GM21423 (cell line): ENCODE data around the gene USP9X.
"Not testable (repeated sequence)": the region's sequence is repeated elsewhere in the genome, so short reads cannot be mapped to it uniquely, and the experiment has no call there.

Experiments
- ATAC-seq: cut with Tn5 transposase; IDR thresholded peaks from one replicate; pipeline ENCODE4 v1.9.1; 2021; ENCODE audit warnings: mild to moderate bottlenecking, moderate library complexity; ENCODE audit not compliant: unreplicated experiment

USP9X gene

DNA sequence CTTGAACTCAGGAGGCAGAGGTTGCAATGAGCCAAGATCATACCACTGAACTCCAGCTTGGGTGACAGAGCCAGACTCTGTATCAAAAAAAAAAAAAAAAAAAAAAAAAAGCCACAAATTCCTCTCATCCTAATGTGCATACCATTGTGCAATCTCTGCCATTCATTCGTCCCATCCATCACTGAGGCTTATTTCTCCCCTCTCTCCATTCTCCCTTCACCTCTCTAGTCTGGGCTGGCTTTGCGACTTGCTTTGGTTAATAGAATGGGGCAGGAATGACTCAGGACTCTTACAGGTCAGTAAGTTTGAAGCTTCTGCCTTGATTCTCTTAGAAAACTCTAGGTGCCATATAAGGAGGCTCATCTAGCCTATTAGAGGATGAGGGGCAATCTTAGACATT lies 188.4 kb downstream of the USP9X start:
- no peak for ATAC-seq

GRCh38 chrX:41275661-41276609 lies 190.7 kb downstream of the USP9X start:
- peak; percentile 48 for ATAC-seq

- no peak for ATAC-seq
Observed at GRCh38 chrX:41276661-41277506, 191.6 kb downstream of the USP9X start.

GRCh38 chrX:41282307-41282706 lies 197.1 kb downstream of the USP9X start:
- ATAC-seq = not testable (repeated sequence)

- ATAC-seq = not testable (repeated sequence)
Observed at GRCh38 chrX:41285928-41286327, 200.7 kb downstream of the USP9X start.
